Upper lobe of left lung (tissue), 4 donors: ENCODE data around the gene LYZ.

ENCODE experiments used
- CTCF ChIP-seq, 6 experiments: fragments of 450-650 bp in 4 of 6; fragments of 200-600 bp in 2 of 6; sonication (generic) in 2 of 6; IDR thresholded peaks; one replicate each; pipeline ENCODE4 v1.5.1; 2016 to 2019; ENCODE audit warnings: antibody characterized with exemption in 6 of 6
- POLR2A ChIP-seq, 4 donors: fragments of 450-650 bp; IDR thresholded peaks; one replicate each; pipeline ENCODE4 v1.5.1; 2016 to 2017; ENCODE audit warnings: antibody characterized with exemption in 4 of 4, mild to moderate bottlenecking in 2 of 4
- POLR2AphosphoS5 ChIP-seq, 2 donors: sonication (generic); formaldehyde crosslinking; IDR thresholded peaks; one replicate each; pipeline ENCODE4 v1.5.1; 2017; ENCODE audit warnings: antibody characterized with exemption in 2 of 2

DNA sequence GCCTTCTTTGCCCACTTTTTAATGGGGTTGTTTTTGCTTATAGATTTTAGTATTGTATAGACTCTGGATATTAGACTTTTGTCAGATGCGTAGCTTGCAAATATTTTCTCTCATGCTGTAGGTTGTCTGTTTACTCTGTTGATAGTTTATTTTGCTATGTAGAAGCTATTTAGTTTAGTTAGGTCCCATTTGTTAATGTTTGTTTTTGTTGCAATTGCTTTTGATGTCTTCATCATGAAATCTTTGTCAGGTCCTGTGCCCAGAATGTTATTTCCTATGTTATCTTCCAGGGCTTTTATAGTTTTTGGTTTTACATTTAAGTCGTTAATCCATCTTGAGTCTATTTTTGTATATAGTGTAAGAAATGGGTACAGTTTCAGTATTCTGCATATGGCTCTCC is 30.0 kb upstream of the LYZ start:
- TF ChIP-seq POLR2AphosphoS5 (IDR thresholded peaks at IDR 0.05): no peak
- no peak for TF ChIP-seq CTCF (IDR thresholded peaks at IDR 0.05)
- no peak for TF ChIP-seq POLR2A (IDR thresholded peaks at IDR 0.05)
